DOHH2 (cell line): ENCODE results near the gene DUOXA1.
"Not testable (repeated sequence)": the region's sequence is repeated elsewhere in the genome, so short reads cannot be mapped to it uniquely, and the experiment has no call there.

Experiments used
- H3F3A ChIP-seq: fragments of 200-600 bp; sonication (generic), shearing (Covaris generic); 2 replicates; pipeline ENCODE4 v1.6.0; 2016; ENCODE audit warnings: antibody characterized with exemption, mild to moderate bottlenecking; ENCODE audit not compliant: control insufficient read depth, insufficient read depth
- H3K27ac ChIP-seq: fragments of 200-600 bp; sonication (generic); 2 replicates; pipeline ENCODE4 v1.5.1; 2014; ENCODE audit warnings: low read depth, mild to moderate bottlenecking, low read length, moderate library complexity
- H3K27me3 ChIP-seq: fragments of 200-600 bp; sonication (generic); 2 replicates; pipeline ENCODE4 v1.6.1; 2014; ENCODE audit warnings: mild to moderate bottlenecking, low read length, mixed read lengths; ENCODE audit not compliant: control insufficient read depth
- H3K36me3 ChIP-seq: fragments of 200-600 bp; sonication (generic); 2 replicates; pipeline ENCODE4 v1.6.1; 2014; ENCODE audit warnings: mild to moderate bottlenecking, low read length, moderate library complexity, mixed read lengths; ENCODE audit not compliant: control insufficient read depth
- H3K4me1 ChIP-seq: fragments of 200-600 bp; sonication (generic); 2 replicates; pipeline ENCODE4 v1.6.1; 2014; ENCODE audit warnings: mild to moderate bottlenecking, low read length, mixed read lengths; ENCODE audit not compliant: control insufficient read depth
- H3K4me2 ChIP-seq: fragments of 200-600 bp; sonication (generic); 2 replicates; pipeline ENCODE4 v1.6.0; 2014; ENCODE audit warnings: mild to moderate bottlenecking, low read length, moderate library complexity
- H3K4me3 ChIP-seq: fragments of 200-600 bp; sonication (generic); 2 replicates; pipeline ENCODE4 v1.5.1; 2014; ENCODE audit warnings: mild to moderate bottlenecking, low read length, mixed read lengths
- H3K79me2 ChIP-seq: fragments of 200-600 bp; sonication (generic); 2 replicates; pipeline ENCODE4 v1.6.1; 2014; ENCODE audit warnings: mild to moderate bottlenecking, low read length, mixed read lengths; ENCODE audit not compliant: control insufficient read depth
- H3K9me2 ChIP-seq: fragments of 200-600 bp; sonication (generic); replicated peaks from 2 replicates; pipeline ENCODE4 v1.6.1; 2014; ENCODE audit warnings: mild to moderate bottlenecking, low read length, mixed read lengths; ENCODE audit not compliant: control insufficient read depth
- H3K9me3 ChIP-seq: fragments of 200-600 bp; sonication (generic); 2 replicates; pipeline ENCODE4 v1.6.1; 2014; ENCODE audit warnings: antibody characterized with exemption, low read length, mixed read lengths; ENCODE audit not compliant: control insufficient read depth, insufficient read depth
- H4K20me1 ChIP-seq: fragments of 200-600 bp; sonication (generic); 2 replicates; pipeline ENCODE4 v1.6.0; 2014; ENCODE audit warnings: low read depth, mild to moderate bottlenecking, antibody characterized with exemption, low read length, moderate library complexity; ENCODE audit not compliant: control insufficient read depth, insufficient read depth
- CTCF ChIP-seq: fragments of 200-600 bp; sonication (generic); IDR thresholded peaks from one replicate; pipeline ENCODE4 v1.5.1; 2014; ENCODE audit warnings: antibody characterized with exemption, mild to moderate bottlenecking, low read depth, low read length; ENCODE audit not compliant: poor library complexity, severe bottlenecking
- EZH2phosphoT487 ChIP-seq: fragments of 200-600 bp; sonication (generic); IDR thresholded peaks from 2 replicates; pipeline ENCODE4 v1.6.1; 2017; ENCODE audit warnings: borderline replicate concordance, mild to moderate bottlenecking, antibody characterized with exemption, low read length, moderate library complexity, mixed read lengths

Gene DUOXA1

GRCh38 chr15:45106002-45106790, 23.5 kb downstream of the DUOXA1 start:
- Histone ChIP-seq H3K4me3 (no peak overlapping the region), H3K27ac (no peak overlapping the region), H3F3A (no peaks in the 10 kb centered on the region), H4K20me1 (no peaks in the 10 kb centered on the region), H3K9me3 (no peaks in the 10 kb centered on the region), H3K4me1 (peaks cover 7% of the 10 kb centered on the region), H3K9me2 (no peaks in the 10 kb centered on the region), H3K79me2 (no peaks in the 10 kb centered on the region), H3K27me3 (no peaks in the 10 kb centered on the region), H3K36me3 (no peaks in the 10 kb centered on the region), H3K4me2 (no peak overlapping the region)
- no peak for TF ChIP-seq EZH2phosphoT487
- TF ChIP-seq CTCF, result no peak

GRCh38 chr15:45105586-45105985, 24.1 kb downstream of the DUOXA1 start:
- Histone ChIP-seq H4K20me1 (no peaks in the 10 kb centered on the region), H3K9me2 (no peaks in the 10 kb centered on the region), H3K4me2 (no peak overlapping the region), H3K9me3 (no peaks in the 10 kb centered on the region), H3K27me3 (no peaks in the 10 kb centered on the region), H3K79me2 (no peaks in the 10 kb centered on the region), H3K36me3 (no peaks in the 10 kb centered on the region), H3F3A (no peaks in the 10 kb centered on the region), H3K4me3 (no peak overlapping the region), H3K27ac (no peak overlapping the region), H3K4me1 (peaks cover 7% of the 10 kb centered on the region)
- TF ChIP-seq EZH2phosphoT487 (no peak), CTCF (no peak)

GRCh38 chr15:45104170-45104569, 25.5 kb downstream of the DUOXA1 start:
- not testable (repeated sequence) for H3K4me2 ChIP-seq

GRCh38 chr15:45102226-45102625, 27.5 kb downstream of the DUOXA1 start:
- Histone ChIP-seq H3K9me3 (no peaks in the 10 kb centered on the region), H3K36me3 (no peaks in the 10 kb centered on the region), H4K20me1 (no peaks in the 10 kb centered on the region), H3K4me3 (no peak overlapping the region), H3K27ac (no peak overlapping the region), H3K79me2 (no peaks in the 10 kb centered on the region), H3K9me2 (no peaks in the 10 kb centered on the region), H3K27me3 (no peaks in the 10 kb centered on the region), H3K4me1 (peaks cover 7% of the 10 kb centered on the region), H3K4me2 (no peak overlapping the region), H3F3A (no peaks in the 10 kb centered on the region)
- TF ChIP-seq EZH2phosphoT487 (no peak), CTCF (no peak)

More at GRCh38 chr15:45104170-45104569, 25.5 kb downstream of the DUOXA1 start:
- not testable (repeated sequence) for H4K20me1 ChIP-seq, H3K9me2 ChIP-seq, H3K27me3 ChIP-seq, H3K36me3 ChIP-seq, H3F3A ChIP-seq, H3K9me3 ChIP-seq, H3K4me1 ChIP-seq, H3K27ac ChIP-seq, H3K79me2 ChIP-seq, H3K4me3 ChIP-seq
